Progenitor cell of endocrine pancreas (in vitro differentiated cells): ENCODE data around the gene ANGPTL4. TPM values are rescaled to one million over a fixed set of nuclear protein-coding genes. Genes with fewer than 3 reads are reported as not detected.

Experiments used
- DNase-seq: peaks from one replicate; pipeline ENCODE4 v3.0.0; 2021; ENCODE audit warnings: low spot score; ENCODE audit not compliant: unreplicated experiment
- H3K27ac Mint-ChIP-seq: 2 replicates; pipeline ENCODE4 v1.8.0; 2021; ENCODE audit warnings: mild to moderate bottlenecking, moderate library complexity, mixed read lengths
- H3K27me3 Mint-ChIP-seq: 2 replicates; pipeline ENCODE4 v1.8.0; 2021; ENCODE audit warnings: mixed read lengths
- H3K36me3 Mint-ChIP-seq: 2 replicates; pipeline ENCODE4 v1.8.0; 2022; ENCODE audit warnings: mixed read lengths; ENCODE audit not compliant: insufficient read depth
- H3K4me1 Mint-ChIP-seq: 2 replicates; pipeline ENCODE4 v1.8.0; 2021; ENCODE audit warnings: low read depth, mixed read lengths
- H3K4me3 Mint-ChIP-seq: 2 replicates; pipeline ENCODE4 v1.8.0; 2021; ENCODE audit warnings: low read depth, mild to moderate bottlenecking, moderate library complexity, mixed read lengths
- H3K9me3 Mint-ChIP-seq: 2 replicates; pipeline ENCODE4 v1.8.0; 2021; ENCODE audit warnings: low read depth, mixed read lengths
- CTCF ChIP-seq: fragments of 200-600 bp; sonication (generic); IDR thresholded peaks from one replicate; pipeline ENCODE4 v1.5.0; 2021; ENCODE audit warnings: antibody characterized with exemption, mild to moderate bottlenecking; ENCODE audit not compliant: unreplicated experiment
- total RNA-seq: library from RNA; stranded (reverse); gene quantifications from 2 replicates; pipeline ENCODE4 v1.2.1, GENCODE V29; 2021

ANGPTL4 gene
- total RNA-seq, 1 donor from 2014 or later = 0.77 TPM

DNA sequence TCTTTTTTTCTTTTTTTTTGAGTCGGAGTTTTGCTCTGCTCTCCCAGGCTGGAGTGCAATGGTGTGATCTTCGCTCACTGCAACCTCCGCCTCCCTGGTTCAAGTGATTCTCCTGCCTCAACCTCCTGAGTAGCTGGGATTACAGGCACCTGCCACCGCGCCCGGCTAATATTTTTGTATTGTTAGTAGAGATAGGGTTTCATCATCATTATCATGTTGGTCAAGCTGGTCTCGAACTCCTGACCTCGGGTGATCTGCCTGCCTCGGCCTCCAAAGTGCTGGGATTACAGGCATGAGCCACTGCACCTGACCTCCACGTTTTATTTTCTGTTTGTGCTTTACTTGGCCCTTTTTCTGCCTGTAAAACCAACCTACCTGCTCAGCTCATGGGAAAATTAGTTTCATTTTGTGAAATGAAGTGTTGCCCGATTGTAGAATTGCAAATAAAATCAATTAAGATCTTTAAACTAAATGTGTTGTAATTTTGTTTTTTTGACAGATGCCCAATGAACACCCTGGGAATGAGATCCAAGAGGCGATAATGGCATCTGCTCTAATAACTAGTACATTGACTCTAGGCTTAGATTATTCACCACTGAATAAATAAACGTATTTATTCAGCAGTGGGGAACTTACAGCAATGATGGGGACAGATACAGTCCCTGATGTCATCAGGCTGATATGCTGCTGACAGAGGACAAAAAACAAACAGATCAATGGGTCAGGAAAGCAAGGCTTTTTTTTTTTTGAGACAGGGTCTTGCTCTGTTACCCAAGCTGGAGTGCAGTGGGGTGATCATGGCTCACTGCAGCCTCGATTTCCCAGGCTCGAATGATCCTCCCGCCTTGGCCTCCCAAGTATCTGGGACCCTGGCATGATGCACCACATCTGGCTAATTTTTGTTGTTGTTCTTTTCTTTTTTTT, 24.0 kb downstream of the ANGPTL4 start:
- H3K27me3 Mint-ChIP-seq = no peaks in the 10 kb centered on the region
- no peak for TF ChIP-seq CTCF
- H3K27ac Mint-ChIP-seq = peak overlapping the region; percentile 92
- H3K4me1 Mint-ChIP-seq = peaks cover 34% of the 10 kb centered on the region
- H3K4me3 Mint-ChIP-seq = peak overlapping the region; percentile 51
- H3K9me3 Mint-ChIP-seq = peaks cover 4% of the 10 kb centered on the region
- no peak for DNase-seq
- H3K36me3 Mint-ChIP-seq = peaks cover 4% of the 10 kb centered on the region

GRCh38 chr19:8388612-8388958, 24.6 kb downstream of the ANGPTL4 start:
- DNase-seq = no peak
- Mint-ChIP-seq H3K27me3 (no peaks in the 10 kb centered on the region), H3K4me3 (no peak overlapping the region), H3K9me3 (peaks cover 4% of the 10 kb centered on the region), H3K36me3 (peaks cover 6% of the 10 kb centered on the region), H3K4me1 (peaks cover 36% of the 10 kb centered on the region), H3K27ac (peak overlapping the region; percentile 92)
- TF ChIP-seq CTCF = no peak

DNA sequence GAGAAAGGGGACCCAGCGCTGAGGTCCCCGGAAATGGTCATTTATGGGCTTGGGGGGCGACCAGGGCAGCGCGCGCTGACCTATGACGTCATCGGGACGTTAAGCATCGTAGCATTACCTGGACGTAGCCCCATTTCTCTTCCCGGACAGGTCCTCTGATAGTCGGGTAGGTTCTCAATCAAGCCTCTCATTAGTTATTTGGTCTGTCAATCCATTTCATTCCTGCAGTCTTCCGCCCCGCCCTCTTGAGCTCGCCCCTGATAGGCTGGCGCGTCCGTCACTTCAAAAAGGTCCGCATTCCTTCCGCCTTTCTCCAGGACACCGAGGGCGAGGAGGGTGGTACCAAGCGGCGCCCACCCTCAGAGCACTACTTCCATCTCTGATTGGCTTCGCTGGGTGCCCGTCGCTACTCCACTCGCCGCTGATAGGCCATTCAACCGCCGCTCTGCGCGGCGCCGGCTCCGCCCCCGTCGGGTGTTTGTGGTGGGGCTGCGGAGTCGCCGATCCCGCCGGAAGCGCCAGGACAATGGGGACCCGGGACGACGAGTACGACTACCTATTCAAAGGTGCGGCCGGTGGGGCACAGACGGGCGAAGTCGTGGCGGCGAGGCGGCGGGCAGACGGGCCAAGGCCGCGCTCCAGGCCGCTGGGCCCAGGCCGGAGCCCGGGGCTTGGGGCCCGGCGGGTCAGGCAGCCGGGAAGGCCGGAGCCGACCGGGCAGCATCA, 26.1 kb downstream of the ANGPTL4 start, which contains the start of gene RAB11B:
Gene RAB11B (plus strand): TSS at position 470 of the 726 bp plus-strand sequence. CDS start 57 bp downstream, at position 527.
- peak within 1 kb of the TSS; percentile 91 for H3K4me3 Mint-ChIP-seq
- DNase-seq = peak; percentile 96
- peak within 1 kb of the TSS; percentile 99 for H3K27ac Mint-ChIP-seq
- TF ChIP-seq CTCF = no peak
- H3K27me3 Mint-ChIP-seq = no peaks in the 10 kb centered on the region
- H3K4me1 Mint-ChIP-seq = peaks cover 37% of the 10 kb centered on the region
- peaks cover 4% of the 10 kb centered on the region for H3K9me3 Mint-ChIP-seq
- peaks cover 6% of the 10 kb centered on the region for H3K36me3 Mint-ChIP-seq

GRCh38 chr19:8390617-8390981, 26.6 kb downstream of the ANGPTL4 start:
- H3K27me3 Mint-ChIP-seq = no peaks in the 10 kb centered on the region
- no peak for TF ChIP-seq CTCF
- H3K4me3 Mint-ChIP-seq = peak overlapping the region; percentile 69
- DNase-seq = peak; percentile 96
- H3K9me3 Mint-ChIP-seq = peaks cover 4% of the 10 kb centered on the region
- peaks cover 31% of the 10 kb centered on the region for H3K4me1 Mint-ChIP-seq
- peak overlapping the region; percentile 78 for H3K27ac Mint-ChIP-seq
- H3K36me3 Mint-ChIP-seq = peaks cover 6% of the 10 kb centered on the region
